ENCODE results near the gene ZNF8.
"Not testable (repeated sequence)": the region's sequence is repeated elsewhere in the genome, so short reads cannot be mapped to it uniquely, and the experiment has no call there.

The ZNF8 gene

DNA sequence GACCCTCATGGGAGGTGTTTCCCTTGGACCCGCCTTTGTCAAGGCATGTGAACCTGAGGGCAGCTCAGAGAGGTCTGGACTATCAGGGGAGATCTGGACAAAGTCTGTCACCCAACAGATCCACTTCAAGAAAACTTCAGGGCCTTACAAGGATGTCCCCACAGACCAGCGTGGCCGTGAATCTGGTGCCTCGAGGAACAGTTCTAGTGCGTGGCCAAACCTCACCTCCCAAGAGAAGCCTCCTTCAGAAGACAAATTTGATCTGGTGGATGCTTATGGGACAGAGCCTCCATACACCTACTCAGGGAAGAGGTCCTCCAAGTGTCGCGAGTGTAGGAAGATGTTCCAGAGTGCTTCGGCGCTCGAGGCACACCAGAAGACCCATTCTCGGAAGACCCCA, 59.6 kb downstream of the ZNF8 start:
- DNase-seq = no peak

DNA sequence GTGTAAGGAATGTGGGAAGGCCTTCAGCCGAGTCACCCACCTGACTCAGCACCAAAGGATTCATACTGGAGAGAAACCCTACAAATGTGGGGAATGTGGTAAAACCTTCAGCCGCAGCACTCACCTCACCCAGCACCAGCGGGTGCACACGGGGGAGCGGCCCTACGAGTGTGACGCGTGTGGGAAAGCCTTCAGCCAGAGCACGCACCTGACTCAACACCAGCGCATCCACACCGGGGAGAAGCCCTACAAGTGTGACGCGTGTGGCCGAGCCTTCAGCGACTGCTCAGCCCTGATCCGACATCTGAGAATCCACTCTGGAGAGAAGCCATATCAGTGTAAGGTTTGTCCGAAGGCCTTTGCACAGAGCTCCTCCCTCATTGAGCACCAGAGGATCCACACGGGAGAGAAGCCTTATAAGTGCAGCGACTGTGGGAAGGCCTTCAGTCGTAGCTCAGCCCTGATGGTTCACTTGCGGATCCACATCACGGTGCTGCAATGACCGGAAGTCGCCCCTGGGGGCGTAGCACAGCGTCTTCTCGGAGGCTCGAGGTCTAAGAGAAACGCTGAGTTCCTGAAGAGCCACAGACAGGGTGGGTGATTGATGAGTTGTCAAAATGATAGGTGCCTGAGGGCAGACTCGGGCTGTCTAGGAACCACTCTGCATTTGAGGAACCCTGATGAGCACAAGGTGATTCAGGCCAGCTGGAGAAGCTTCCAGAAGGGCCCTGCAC, 60.2 kb downstream of the ZNF8 start:
- DNase-seq = no peak

DNA sequence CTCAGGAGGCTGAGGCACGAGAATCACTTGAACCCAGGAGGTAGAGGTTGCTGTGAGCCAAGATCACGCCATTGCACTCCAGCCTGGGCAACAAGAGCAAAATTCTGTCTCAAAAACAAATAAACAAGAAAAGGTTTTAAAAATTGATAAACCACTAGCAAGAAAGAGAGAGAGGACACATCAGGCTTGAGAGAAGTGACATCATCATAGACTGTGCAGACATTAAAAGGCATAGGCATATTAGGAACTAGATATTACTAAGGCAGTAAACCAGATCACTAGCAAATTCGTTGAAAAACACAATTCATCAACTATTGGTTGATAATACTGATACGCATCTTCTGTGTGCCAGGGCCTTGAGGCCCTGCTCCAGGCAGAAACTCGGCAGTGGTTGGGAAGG, 66.8 kb downstream of the ZNF8 start:
- DNase-seq = no peak

DNA sequence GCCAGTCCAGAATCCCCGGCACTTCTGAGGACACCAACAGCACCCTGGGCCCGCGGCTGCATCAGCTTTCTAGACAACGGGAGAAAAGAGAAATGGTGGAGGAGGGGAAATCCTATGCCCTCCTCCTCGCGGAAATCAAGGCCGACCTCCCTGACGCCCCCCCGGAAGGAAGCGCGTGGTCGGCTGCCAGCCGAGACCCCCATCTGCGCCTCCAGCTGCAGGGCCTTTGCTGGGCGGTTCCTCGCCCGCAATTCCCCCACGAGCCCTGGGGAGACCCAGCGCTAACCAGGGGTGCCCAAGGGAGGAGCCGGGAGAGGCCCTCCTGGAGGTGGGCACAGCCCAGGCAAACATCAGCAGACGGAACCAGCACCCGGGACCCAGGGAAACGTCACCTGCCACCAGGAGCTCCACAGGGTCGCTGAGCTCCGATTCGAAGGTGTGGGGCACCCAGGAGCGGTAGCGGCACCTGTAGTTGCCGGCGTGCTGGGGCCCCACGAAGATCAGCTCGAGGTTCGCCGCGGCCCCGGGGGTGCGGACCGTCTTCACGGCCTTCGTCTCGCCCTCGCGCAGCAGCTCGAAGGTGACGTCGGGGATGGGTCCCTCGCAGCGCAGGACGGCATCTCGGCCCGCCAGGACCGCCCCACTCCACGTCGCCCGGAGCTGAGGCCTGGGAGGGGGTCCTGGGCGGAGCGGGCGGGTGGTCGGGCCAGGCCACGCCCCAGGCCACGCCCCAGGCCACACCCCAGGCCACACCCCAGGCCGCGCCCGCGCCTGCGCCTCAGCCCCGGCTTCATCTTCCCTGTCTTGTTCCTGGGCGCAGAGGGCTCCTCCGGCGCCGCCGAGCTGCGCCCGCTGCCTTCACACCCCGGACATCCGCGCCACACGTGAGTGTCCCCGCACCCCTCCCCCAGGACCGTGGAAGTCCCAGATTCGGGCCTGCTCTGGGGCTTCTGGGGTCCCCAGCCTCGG, 68.5 kb downstream of the ZNF8 start:
- peak; percentile 69 for DNase-seq

DNA sequence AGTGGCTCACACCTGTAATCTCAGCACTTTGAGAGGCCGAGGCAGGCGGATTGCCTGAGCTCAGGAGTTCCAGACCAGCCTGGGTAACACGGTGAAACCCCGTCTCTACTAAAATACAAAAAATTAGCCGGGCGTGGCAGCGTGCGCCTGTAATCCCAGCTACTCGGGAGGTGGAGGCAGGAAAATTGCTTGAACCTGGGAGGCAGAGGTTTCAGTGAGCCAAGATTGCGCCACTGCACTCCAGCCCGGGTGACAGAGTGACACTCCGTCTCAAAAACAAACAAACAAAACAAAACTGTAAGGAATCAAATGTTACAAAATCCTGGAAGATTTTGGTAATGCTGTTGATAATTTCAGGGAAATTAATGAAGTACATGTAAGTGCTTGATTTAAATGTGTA, 69.3 kb downstream of the ZNF8 start:
- DNase-seq = not testable (repeated sequence)

DNA sequence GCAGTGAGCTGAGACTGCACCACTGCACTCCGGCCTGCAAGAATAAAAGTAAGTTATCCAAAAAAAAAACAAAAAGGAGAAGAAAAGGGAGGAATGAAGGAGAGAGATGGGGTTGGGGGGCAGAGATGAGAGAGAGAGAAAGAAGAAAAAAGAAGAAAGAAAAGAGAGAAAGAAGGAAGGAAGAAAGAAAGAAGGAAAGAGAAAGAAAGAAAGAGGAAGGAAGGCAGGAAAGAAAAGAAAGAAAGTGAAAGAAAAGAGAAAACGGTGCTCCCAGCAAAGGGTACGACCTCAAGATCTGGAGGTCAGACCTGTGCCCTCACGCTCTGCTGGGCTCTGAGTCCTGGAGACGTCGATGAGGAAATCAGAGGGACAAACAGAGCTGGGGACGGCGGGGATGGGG, 70.8 kb downstream of the ZNF8 start:
- no peak for DNase-seq

DNA sequence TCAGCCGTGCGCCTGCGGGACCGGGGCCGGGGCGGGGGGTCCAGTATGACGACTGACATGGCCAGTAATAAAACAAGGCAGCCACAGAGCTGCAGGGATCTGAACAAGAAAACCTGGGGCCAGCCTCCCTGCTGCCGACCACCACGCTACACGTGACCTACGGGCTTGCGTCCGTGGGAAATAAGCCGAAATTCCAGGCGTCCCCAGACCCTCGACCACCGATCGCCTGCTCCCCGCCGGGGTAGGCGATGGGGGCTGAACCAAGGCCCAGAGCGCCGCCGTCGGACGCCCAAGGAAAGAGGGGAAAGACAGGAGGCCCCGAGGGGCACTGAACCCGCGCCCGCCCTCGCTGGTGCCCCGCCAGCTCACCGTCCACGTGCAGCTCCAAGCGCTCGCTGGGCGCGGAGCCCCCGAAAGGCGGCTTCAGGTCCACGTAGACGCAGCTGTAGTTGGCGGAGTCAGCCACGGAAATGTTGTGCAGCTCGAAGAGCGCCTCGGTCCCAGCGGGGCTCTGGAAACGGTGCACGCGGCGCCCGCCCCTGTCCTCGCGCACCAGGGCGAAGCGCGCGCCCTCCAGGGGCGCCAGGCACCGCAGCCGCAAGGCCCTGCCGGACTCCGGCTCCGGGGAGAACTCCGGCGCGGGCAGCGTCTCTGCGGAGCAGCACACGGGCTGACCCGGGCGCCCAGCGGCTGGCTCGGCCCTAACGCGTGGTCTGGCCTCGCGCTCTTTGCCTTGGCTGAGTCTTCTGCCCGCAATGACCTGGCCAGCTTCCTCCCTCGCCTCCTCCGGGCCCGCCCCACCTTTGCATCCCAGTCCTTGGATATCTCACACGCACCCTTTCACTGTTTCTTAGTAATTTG, 71.5 kb downstream of the ZNF8 start:
- no peak for DNase-seq

DNA sequence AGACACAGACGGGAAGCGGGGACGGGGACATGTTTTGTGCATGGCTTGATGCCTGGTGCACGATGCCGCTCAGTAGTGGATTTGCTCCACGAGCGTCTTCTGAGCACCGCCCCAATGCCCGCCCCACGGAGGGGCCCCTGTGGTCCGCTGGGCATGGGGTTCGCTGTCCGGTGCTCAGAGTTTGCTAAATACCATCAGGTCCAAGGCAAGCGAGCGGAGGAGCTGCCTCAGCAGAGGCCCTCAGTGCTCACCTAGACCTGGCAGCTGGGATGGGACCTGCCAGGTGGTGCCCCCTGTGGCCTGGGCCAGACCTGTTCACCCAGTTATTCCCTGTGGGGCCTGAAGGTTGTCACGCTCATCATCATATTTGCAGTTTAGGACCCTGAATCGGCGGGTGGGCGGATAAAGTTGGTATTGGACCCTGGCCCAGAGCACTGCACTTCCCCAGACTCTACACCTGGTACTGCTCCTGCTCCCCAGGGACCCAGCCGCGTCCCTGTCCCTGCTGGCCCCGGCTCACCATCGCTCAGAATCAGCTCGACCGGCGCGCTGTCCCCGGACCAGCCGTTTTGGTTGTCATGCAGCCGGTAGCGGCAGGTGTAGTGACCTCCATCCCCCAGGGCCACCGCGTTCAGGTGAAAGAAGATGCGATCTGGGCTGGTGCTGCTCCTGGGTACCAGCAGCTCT, 72.3 kb downstream of the ZNF8 start:
- DNase-seq = no peak

DNA sequence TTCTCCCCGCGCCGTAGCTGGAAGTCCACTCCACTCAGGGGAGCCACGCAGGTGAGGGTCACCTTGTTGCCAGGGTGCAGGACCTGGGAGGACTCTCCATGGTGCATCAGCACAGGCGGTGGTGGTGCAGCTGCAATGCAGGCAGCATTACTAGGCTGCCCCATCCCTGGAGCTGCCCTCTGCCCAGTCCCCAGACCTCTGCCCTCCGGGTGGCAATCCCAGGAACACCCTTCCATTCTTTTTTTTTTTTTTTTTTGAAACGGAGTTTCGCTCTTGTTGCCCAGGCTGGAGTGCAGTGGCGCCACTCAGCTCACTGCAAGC, 72.8 kb downstream of the ZNF8 start:
- no peak for DNase-seq

DNA sequence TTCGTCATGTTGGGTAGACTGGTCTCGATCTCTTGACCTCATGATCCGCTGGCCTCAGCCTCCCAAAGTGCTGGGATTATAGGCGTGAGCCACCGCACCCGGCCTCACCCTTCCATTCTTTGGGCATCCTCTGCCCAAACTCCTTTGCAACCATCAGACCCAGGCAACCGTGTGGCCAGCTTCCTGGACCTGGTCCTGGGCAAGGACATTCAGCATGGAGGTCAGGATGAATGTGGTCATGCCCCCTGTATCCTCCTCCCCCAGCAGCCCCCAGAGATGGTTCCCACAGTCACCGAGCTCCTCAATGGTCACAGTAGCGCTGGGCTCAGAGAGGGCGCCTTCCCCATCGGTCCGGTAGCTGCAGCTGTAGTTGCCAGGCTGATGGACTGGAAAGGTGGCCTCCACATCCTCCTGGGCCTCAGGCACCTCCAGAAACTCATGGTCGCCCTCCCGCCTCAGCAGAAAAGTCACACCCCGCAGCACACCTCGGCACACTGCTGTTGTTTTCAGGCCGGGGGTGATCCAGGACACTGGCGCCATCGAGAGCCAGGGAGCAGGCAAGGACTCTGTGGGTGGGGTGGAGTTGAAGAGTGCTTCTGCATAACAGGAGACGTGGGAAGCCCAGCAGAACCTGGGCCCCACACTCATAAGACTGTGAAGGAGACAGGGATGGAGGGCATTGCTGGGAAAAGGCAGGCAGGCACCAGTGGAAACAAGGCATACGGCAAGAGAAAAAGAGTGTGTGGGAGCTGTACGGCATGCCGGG, 73.4 kb downstream of the ZNF8 start:
- no peak for DNase-seq
